RWPE2 (cell line): ENCODE results near the gene ZNF511.
"Not testable (repeated sequence)": the region's sequence is repeated elsewhere in the genome, so short reads cannot be mapped to it uniquely, and the experiment has no call there.

Experiments used
- ATAC-seq: fragments of 200-7000 bp; cut with Tn5 transposase; 3 replicates; pipeline ENCODE4 v1.9.1; 2021; ENCODE audit warnings: low read depth
- DNase-seq: peaks from one replicate; pipeline ENCODE4 v3.0.0-alpha.2; 2020; ENCODE audit warnings: low spot score
- H3K27ac ChIP-seq: fragments of 450-650 bp; 2 replicates; pipeline ENCODE4 v1.5.1; 2017; ENCODE audit warnings: mild to moderate bottlenecking; ENCODE audit not compliant: poor library complexity, severe bottlenecking
- H3K27me3 ChIP-seq: fragments of 250-450 bp; sonication (Bioruptor Pico); 2 replicates; pipeline ENCODE4 v1.5.1; 2021; ENCODE audit warnings: mild to moderate bottlenecking, moderate library complexity; ENCODE audit not compliant: insufficient read depth, poor library complexity, severe bottlenecking
- H3K36me3 ChIP-seq: fragments of 250-450 bp; sonication (Bioruptor Pico); 2 replicates; pipeline ENCODE4 v1.5.1; 2020; ENCODE audit warnings: low read depth, mild to moderate bottlenecking, moderate library complexity
- H3K4me1 ChIP-seq: fragments of 250-450 bp; sonication (Bioruptor Pico); 2 replicates; pipeline ENCODE4 v1.5.1; 2021; ENCODE audit warnings: mild to moderate bottlenecking, moderate library complexity; ENCODE audit not compliant: insufficient read depth, poor library complexity, severe bottlenecking
- H3K4me3 ChIP-seq: fragments of 250-450 bp; sonication (Bioruptor Pico); 2 replicates; pipeline ENCODE4 v1.5.1; 2021; ENCODE audit warnings: mild to moderate bottlenecking, moderate library complexity; ENCODE audit not compliant: severe bottlenecking
- H3K9me3 ChIP-seq: fragments of 250-450 bp; sonication (Bioruptor Pico); 2 replicates; pipeline ENCODE4 v1.5.1; 2021; ENCODE audit warnings: mild to moderate bottlenecking, moderate library complexity; ENCODE audit not compliant: severe bottlenecking
- TF ChIP-seq, protein P1 (sequence below): fragments of 450-650 bp; IDR thresholded peaks from one replicate; pipeline ENCODE4 v1.5.1; 2017; ENCODE audit warnings: mild to moderate bottlenecking, moderate library complexity; ENCODE audit not compliant: poor library complexity, severe bottlenecking

The ZNF511 gene

DNA sequence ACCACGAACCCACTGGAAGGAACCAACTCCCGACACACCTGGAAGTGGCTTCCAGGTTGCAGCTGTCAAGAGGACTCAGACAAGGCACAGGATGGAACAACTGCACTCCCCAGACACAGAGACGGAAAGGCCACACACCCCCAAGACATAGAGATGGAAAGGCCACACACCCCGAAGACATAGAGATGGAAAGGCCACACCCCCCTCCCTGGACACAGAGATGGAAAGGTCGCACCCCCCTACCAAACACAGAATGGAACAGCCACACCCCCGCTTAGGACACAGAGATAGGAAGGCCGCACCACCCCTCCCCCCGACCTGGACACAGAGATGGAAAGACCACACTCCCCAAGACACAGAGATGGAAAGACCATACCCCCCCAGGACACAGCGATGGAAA lies 7.6 kb downstream of the ZNF511 start:
- no peaks in the 10 kb centered on the region for H3K9me3 ChIP-seq
- H3K4me1 ChIP-seq: no peaks in the 10 kb centered on the region
- ATAC-seq (no peak), DNase-seq (no peak)
- no peak overlapping the region for H3K4me3 ChIP-seq
- H3K27me3 ChIP-seq: no peaks in the 10 kb centered on the region
- no peak overlapping the region for H3K27ac ChIP-seq
- H3K36me3 ChIP-seq: peaks cover 4% of the 10 kb centered on the region; the same call in 1 of the 2 replicates
- TF ChIP-seq, protein P1, sequence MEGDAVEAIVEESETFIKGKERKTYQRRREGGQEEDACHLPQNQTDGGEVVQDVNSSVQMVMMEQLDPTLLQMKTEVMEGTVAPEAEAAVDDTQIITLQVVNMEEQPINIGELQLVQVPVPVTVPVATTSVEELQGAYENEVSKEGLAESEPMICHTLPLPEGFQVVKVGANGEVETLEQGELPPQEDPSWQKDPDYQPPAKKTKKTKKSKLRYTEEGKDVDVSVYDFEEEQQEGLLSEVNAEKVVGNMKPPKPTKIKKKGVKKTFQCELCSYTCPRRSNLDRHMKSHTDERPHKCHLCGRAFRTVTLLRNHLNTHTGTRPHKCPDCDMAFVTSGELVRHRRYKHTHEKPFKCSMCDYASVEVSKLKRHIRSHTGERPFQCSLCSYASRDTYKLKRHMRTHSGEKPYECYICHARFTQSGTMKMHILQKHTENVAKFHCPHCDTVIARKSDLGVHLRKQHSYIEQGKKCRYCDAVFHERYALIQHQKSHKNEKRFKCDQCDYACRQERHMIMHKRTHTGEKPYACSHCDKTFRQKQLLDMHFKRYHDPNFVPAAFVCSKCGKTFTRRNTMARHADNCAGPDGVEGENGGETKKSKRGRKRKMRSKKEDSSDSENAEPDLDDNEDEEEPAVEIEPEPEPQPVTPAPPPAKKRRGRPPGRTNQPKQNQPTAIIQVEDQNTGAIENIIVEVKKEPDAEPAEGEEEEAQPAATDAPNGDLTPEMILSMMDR: no peak

DNA sequence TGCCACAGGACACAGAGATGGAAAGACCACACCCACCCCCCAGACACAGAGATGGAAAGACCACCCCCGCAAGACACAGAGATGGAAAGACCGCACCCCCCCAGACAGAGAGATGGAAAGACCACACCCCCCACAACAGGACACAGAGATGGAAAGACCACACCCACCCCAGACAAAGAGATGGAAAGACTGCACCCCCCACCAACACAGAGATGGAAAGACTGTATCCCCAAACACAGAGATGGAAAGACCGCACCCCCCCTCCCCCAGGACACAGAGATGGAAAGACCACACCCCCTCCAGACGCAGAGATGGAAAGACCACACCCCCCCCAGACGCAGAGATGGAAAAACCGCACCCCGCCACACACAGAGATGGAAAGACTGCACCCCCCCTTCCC lies 8.0 kb downstream of the ZNF511 start:
- TF ChIP-seq, protein P1: no peak
- no peak overlapping the region for H3K4me3 ChIP-seq
- H3K36me3 ChIP-seq: no peaks in the 10 kb centered on the region
- H3K27ac ChIP-seq: no peak overlapping the region
- no peaks in the 10 kb centered on the region for H3K9me3 ChIP-seq
- H3K4me1 ChIP-seq: no peaks in the 10 kb centered on the region
- DNase-seq: no peak
- no peak for ATAC-seq
- H3K27me3 ChIP-seq: no peaks in the 10 kb centered on the region

DNA sequence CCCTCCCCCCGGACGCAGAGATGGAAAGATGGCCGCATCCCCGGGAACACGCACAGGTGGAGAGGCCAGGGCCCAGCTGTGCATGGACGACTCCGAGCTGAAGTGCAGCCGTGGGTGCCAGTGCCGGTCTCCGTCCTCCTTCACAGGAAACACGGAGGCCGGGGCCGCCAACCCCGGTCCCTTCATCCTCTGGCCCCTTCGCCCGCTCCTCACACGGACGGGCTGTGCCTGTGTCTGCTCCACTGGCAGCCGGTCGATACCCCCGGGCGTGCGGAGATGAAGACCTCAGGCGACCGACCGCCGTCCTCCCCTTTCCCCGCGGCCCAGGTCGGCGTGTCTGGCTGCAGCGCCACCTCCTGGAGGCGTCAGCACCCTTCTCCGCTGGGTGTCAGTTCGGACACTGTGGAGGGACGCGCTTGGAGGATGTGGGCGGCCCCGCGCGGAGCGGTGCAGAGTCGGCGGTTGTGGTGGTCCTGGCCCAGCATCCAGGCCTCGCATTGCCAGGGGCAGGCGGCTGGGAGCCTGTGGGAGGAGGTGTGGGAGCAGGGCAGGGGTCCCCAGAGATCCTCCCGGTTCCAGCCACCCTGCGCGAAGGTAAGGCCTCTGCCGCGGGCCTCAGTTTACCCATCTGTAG lies 9.9 kb downstream of the ZNF511 start:
- Histone ChIP-seq H3K36me3 (no peaks in the 10 kb centered on the region), H3K27me3 (no peaks in the 10 kb centered on the region), H3K9me3 (no peaks in the 10 kb centered on the region), H3K4me3 (peak overlapping the region; percentile 11), H3K4me1 (no peaks in the 10 kb centered on the region), H3K27ac (no peak overlapping the region)
- DNase-seq (no peak), ATAC-seq (peak; percentile 66)
- TF ChIP-seq, protein P1: peak; percentile 34

DNA sequence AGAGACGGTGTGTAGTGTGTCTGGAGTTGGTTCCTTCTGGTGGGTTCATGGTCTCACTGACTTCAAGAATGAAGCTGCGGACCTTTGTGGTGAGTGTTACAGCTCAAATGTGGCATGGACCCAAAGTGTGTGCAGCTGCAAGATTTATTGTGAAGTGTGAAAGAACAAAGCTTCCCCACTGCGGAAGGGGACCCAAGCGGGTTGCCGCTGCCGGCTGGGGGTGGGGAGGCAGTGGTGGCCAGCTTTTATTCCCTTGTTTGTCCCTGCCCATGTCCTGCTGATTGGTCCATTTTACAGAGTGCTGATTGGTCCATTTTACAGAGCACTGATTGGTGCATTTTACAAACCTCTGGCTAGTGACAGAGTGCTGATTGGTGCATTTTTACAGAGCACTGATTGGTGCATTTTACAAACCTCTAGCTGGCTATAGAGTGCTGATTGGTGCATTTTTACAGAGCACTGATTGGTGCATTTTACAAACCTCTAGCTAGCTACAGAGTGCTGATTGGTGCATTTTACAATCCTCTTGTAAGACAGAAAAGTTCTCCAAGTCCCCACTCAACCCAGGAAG lies 12.2 kb downstream of the ZNF511 start:
- not testable (repeated sequence) for ATAC-seq, H3K4me1 ChIP-seq

DNA sequence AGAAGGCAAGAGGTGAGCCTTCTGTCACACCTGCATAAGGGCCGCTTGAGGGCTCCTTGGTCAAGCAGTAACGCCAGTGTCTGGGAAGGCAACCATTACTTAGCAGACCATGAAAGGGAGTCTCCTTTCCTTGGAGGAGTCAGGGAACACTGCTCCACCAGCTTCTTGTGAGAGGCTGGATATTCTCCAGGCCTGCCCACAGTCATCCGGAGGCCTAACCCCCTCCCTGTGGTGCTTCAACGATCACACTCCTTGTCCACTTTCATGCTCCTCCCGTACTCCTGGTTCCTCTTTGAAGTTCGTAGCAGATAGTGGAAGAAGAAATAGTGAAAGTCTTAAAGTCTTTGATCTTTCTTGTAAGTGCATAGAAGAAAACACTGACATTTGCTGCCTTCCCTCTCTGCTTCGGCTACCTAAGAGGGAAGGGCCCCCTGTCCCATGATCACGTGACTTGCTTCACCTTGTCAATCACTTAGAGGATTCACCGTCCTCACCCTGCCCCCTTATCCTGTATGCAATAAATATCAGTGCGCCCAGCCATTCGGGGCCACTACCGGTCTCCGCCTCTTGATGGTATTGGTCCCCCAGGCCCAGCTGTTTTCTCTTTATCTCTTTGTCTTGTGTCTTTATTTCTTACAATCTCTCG lies 13.5 kb downstream of the ZNF511 start:
- not testable (repeated sequence) for DNase-seq, H3K27ac ChIP-seq, H3K9me3 ChIP-seq, H3K36me3 ChIP-seq, H3K4me1 ChIP-seq, ATAC-seq, H3K4me3 ChIP-seq
- H3K27me3 ChIP-seq: peaks cover 25% of the 10 kb centered on the region

More for the DNA sequence above, 12.2 kb downstream of the ZNF511 start:
- not testable (repeated sequence) for H3K27ac ChIP-seq, H3K4me3 ChIP-seq, DNase-seq, H3K9me3 ChIP-seq, H3K36me3 ChIP-seq
- H3K27me3 ChIP-seq: peaks cover 12% of the 10 kb centered on the region
